Lower leg skin (tissue), 4 donors: ENCODE data around the gene KBTBD3. TPM values are rescaled to one million over a fixed set of nuclear protein-coding genes. Genes with fewer than 3 reads are reported as not detected.

Experiments
- DNase-seq, 2 donors: peaks; one replicate each; pipeline ENCODE4 v3.0.0-alpha.2; 2019; ENCODE audit warnings: low spot score in 2 of 2
- H3K4me3 ChIP-seq: fragments of 200-600 bp; sonication (generic); 2 replicates; pipeline ENCODE4 v1.5.1; 2017; ENCODE audit warnings: mild to moderate bottlenecking, low read depth; ENCODE audit not compliant: poor library complexity, severe bottlenecking
- CTCF ChIP-seq, 3 donors: fragments of 450-650 bp; IDR thresholded peaks; one replicate each; pipeline ENCODE4 v1.5.1; 2016; ENCODE audit warnings: antibody characterized with exemption in 3 of 3, mild to moderate bottlenecking in 3 of 3, moderate library complexity in 2 of 3
- POLR2A ChIP-seq, 2 donors: fragments of 450-650 bp; IDR thresholded peaks; one replicate each; pipeline ENCODE4 v1.6.1; 2016 to 2017; ENCODE audit warnings: antibody characterized with exemption in 2 of 2, mild to moderate bottlenecking in 1 of 2, moderate library complexity in 1 of 2
- WGBS, 2 donors: methylation state at CpG; one replicate each; pipeline ENCODE4 v1.1.5; 2018; 5-methylcytosine and 5-hydroxymethylcytosine counted together
- intact Hi-C: fragments of 100-400 bp; cut with DNase I; formaldehyde crosslinking; loops from one replicate; pipeline ENCODE4 v1.15.0; 2023; ENCODE audit warnings: low total_unique reads
- total RNA-seq, 4 donors: library from RNA; depleted of rRNA; stranded (reverse); fragments of >200 nt; gene quantifications; one replicate each; pipeline ENCODE4 v1.1.0, GENCODE V29; 2016

KBTBD3 gene
- total RNA-seq, 4 donors from 2014 or later, result 4.2 to 9.1 (median 7.0) TPM

- H3K4me3 ChIP-seq, result peak overlapping the region; percentile 90
- 14 to 17% methylated on average over 18 of the region's 18 CpGs for WGBS, 2 donors
- TF ChIP-seq CTCF (IDR thresholded peaks at IDR 0.05) (no peak), POLR2A (IDR thresholded peaks at IDR 0.05) (no peak)
- intact Hi-C loops, result no loop called here
- DNase-seq, result no peak
These were observed 55.8 kb downstream of the KBTBD3 start for GRCh38 chr11:106021181-106021966.

GRCh38 chr11:106017093-106017492 is 60.1 kb downstream of the KBTBD3 start:
- intact Hi-C loops, result no loop called here
- DNase-seq, result no peak
- 81 to 91% methylated on average over 2 of the region's 2 CpGs for WGBS, 2 donors
- TF ChIP-seq POLR2A (IDR thresholded peaks at IDR 0.05) (no peak), CTCF (IDR thresholded peaks at IDR 0.05) (no peak)
- H3K4me3 ChIP-seq, result no peak overlapping the region

GRCh38 chr11:106015066-106015465 is 62.1 kb downstream of the KBTBD3 start:
- 81 to 85% methylated on average over 2 of the region's 2 CpGs for WGBS, 2 donors
- TF ChIP-seq CTCF (IDR thresholded peaks at IDR 0.05), result no peak
- no peak for TF ChIP-seq POLR2A (IDR thresholded peaks at IDR 0.05)
- DNase-seq, result no peak
- intact Hi-C loops, result no loop called here
- no peak overlapping the region for H3K4me3 ChIP-seq

- WGBS, 2 donors, result 84 to 88% methylated on average over 2 of the region's 2 CpGs
- intact Hi-C loops, result no loop called here
- TF ChIP-seq CTCF (IDR thresholded peaks at IDR 0.05) (no peak), POLR2A (IDR thresholded peaks at IDR 0.05) (no peak)
- H3K4me3 ChIP-seq, result no peak overlapping the region
- DNase-seq, result no peak
These were observed 62.5 kb downstream of the KBTBD3 start for GRCh38 chr11:106014620-106015019.

GRCh38 chr11:106014035-106014434 is 63.1 kb downstream of the KBTBD3 start:
- intact Hi-C loops, result no loop called here
- 94% methylated on average over 2 of the region's 2 CpGs for whole genome bisulfite sequencing, 2 donors
- TF ChIP-seq CTCF (IDR thresholded peaks at IDR 0.05) (no peak), POLR2A (IDR thresholded peaks at IDR 0.05) (no peak)
- H3K4me3 ChIP-seq, result no peak overlapping the region
- no peak for DNase-seq

GRCh38 chr11:106012744-106013143 is 64.4 kb downstream of the KBTBD3 start:
- DNase-seq, result no peak
- WGBS, 2 donors, result 69 to 74% methylated on average over 3 of the region's 3 CpGs
- no peak for TF ChIP-seq CTCF (IDR thresholded peaks at IDR 0.05)
- no peak for TF ChIP-seq POLR2A (IDR thresholded peaks at IDR 0.05)
- intact Hi-C loops, result no loop called here
- no peak overlapping the region for H3K4me3 ChIP-seq
